ENCODE measurements around the gene CRADD.
"Not testable (repeated sequence)": the region's sequence is repeated elsewhere in the genome, so short reads cannot be mapped to it uniquely, and the experiment has no call there.

The CRADD gene

DNA sequence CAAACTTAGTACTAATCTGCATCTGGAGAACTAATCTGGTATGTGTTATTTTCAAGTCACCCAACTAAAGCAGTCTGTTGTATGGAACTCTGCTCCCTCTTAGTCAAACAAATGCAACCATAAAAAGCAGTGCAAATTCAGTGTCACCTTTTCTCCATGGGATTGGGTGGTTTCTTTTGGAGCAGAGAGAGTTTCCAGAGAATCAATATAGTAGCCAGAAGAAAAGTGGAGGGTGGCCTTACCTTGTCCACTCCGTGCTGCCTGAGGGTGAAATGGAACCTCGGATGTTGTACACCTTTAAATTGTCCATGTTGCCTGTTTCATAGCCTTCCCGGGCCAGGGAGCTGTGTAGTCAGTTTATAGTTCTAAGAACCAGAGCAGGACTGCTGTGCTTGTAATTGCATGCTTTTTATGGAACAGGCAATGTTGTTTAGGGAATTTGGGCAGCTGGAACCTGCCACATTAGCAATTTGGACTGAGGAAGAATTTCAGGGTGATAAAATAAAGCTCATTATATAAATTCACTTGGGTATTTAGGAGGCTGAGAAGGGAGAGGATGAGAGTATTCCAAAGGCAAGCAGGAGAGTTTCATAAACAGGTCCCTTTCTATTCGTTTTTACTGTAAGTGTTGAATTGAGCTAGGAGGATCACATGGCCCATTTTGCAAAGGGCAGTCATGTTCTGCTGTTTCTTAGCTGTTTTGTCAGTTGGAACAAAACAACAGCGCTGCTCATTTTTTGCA is 60.5 kb downstream of the CRADD start:
- DNase-seq (ENCODE audit: low spot score), result no peak

DNA sequence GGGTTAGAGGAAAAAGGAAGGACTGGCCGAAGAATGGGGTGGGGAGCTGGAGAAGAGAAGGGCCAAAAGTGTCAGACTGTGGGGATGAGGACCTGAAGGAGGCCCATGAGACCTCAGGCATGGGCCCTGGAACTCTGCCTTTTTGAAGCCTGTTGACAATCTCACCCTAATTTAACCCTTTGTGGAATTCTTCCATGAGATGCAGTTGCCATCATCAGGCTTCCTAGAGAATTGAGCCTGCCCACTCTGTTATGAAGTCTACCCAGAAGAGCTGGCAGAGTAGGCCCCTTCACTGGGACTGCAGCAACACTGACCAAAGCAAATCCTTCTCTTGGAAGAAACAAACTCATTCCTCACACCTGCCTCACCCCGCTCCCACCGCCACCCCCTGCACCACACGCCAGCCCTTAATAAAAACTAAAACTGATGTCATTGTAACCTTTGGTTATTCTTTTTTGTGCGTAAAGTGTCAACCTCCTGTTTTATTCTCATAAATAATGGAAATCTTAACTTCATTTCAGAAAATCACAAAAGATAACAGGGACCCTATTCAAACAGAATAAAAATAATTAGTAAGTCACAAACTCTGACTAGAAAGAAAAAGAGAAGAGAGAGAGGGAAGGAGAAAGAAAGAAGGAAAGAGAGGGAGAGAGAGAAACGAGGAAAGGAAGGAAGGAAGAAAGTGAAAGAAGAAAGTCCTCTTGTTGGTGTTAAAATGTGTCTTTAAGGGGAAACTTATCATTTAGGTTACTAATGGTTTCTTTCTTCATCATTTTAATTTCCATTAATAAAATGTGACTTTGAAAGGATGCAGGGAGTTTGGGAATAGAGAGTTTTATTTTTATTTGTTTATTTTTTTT is 61.3 kb downstream of the CRADD start:
- no peak for DNase-seq (ENCODE audit: low spot score)

DNA sequence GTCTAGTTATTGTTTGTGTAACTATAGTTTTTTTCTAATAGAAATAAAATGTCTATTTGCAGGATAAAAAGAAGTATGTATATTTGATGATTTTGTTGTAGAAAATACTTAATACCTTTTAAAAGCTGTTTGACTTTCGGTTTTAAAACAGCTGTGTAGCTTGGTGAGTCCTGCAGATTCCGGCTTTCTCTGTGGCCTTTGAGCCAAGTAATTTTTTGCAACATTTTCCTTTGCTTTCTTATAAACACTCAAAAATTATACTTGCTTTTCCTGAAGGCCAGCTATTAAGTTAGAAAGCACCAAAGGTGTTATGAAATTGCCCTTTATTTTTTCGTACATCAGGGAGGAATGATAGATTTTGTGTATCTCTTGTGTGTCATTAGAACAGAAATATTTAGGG is 63.6 kb downstream of the CRADD start:
- no peak for DNase-seq (ENCODE audit: low spot score)

DNA sequence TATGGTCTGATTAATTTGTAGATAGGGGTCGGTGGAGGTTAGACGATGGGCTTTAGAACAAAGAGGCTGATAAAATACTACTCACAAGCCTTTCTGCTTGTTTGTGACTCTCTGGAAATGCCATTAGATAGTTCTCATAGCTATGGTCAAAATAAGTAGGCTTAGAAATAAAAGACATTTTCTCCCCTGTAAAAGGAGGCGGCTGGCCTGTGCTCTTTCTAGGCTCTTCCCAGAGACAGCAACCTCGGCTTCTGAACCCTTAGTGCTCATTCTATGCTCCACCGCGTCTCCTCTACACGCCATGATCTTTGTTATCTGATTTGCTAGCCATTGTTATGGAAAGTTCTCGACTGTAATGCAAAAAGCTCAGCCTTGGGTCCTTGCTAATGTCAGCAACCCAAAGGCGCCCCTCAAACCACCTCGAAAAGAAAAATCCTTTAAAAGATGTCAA is 64.5 kb downstream of the CRADD start:
- DNase-seq (ENCODE audit: low spot score), result no peak

DNA sequence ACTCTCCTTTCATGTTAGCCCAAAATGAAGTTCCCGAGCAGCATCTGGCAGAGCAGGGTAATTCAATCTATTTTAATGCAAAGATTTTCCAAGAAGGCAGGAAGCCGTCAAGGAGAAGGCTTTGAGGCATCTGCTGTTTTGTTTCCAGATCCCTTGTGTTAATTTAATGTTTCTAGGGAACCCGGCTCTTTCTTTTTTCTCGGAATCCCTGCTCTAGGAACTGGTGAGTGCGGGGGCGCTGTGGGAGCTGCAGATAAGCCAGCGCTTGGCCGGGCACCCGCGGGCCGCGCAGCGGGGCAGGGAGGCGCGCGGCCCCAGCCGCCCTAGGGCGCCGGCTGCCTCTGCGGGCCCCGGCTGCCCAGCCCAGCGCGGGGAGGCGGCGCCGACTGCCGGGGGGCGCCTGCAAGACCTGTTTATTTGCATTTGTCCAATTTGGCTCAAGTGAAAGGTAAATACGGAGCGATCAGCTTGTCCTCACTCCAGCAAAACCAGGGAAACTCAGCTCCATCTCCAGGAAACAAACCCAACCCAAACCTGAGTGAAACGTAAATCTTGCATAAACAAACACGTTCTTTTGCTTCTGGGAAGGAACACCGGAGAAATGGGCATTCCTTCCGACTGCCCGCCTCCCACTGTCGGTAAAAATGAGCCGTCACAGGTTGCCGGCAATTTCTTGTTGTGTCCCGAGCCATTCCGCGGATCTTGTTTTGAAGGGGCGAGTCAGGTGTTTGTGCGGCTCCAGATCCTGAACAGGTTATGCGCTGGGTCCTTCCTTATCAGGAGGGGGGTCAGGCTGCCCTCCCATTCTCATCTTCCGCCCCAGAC is 65.1 kb downstream of the CRADD start:
- peak; percentile 84 for DNase-seq (ENCODE audit: low spot score)

DNA sequence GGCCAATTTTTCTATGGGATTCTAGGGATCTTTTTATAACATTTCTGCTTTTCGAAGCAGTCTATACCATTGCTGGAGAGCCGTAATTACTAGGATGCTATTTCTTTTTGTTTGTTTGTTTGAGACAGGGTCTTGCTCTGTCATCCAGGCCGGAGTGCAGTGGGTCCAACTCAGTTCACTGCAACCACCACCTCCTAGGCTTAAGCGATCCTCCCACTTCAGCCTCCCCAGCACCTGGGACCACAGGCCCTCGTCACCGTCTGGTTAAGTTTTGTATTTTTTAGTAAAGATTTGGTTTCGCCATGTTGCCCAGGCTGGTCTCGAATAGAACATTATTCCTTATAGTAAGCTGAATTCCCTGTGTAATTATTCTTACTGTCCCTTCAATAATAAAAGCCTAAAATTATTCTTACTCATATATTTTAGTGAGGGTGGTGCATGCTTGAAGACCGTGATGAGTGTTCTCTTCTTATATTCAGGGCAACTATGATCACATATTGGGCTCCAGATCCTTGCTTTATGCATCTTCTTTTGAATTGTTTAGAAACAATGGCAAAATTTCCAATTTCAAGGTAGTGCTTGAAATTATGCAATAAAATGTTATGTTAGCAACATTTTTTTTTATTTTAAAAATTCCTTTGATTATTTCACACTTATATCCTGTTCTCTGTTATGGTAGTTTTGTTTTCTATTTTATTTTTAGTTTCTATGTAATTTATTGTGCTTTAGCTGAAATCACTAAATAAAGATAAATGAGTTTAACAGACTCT is 66.2 kb downstream of the CRADD start:
- DNase-seq (ENCODE audit: low spot score), result no peak

DNA sequence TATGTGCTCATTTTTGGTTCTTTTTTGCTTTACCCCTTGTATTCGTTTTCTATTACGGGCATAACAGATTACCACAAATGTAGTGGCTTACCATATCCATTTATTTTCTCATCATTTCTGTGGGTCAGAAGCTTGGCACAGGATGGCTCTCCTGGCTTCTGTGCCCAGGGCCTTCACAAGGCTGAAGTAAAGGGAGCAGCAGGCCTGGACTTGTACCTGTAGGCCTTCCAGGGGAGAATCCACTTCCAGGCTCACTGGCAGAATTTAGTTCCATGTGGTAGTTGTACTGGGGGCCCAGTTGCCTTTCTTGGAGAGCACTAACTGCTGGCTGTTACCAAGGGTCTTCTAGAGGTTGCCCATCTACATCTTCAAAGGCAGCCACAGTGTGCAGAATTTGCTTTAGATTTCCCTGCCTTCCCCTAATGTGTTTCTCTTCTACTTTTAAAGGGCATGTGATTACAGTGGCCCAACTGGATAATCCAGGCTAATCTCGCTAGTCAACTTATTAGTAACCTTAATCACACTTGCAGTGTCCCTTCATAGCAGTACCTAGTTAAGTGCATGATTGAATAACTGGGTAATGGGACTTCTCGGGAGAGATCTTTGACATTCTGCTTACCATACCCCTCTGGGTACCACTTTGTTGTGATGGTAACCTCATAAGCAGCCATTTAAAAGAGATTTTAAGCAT is 67.0 kb downstream of the CRADD start:
- DNase-seq (ENCODE audit: low spot score), result no peak

DNA sequence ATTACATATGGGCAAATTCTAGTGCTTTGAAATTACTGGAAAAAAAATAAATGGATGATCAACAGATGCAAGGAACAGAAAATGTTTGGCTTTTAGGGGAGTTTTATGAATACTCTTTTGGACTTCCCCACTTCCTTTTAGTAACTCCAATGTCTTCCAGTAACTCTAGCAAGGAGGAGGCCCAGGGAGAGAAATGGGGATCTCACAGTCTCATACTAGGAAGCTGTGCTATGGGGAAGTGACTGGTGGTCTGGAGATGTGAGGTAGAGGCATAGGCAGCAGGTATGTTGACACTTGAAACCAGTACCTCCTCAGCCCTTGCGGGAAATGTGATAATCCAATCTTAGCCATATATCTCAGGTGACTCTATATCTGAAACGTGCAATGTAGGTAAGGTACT is 68.1 kb downstream of the CRADD start:
- DNase-seq (ENCODE audit: low spot score), result no peak

DNA sequence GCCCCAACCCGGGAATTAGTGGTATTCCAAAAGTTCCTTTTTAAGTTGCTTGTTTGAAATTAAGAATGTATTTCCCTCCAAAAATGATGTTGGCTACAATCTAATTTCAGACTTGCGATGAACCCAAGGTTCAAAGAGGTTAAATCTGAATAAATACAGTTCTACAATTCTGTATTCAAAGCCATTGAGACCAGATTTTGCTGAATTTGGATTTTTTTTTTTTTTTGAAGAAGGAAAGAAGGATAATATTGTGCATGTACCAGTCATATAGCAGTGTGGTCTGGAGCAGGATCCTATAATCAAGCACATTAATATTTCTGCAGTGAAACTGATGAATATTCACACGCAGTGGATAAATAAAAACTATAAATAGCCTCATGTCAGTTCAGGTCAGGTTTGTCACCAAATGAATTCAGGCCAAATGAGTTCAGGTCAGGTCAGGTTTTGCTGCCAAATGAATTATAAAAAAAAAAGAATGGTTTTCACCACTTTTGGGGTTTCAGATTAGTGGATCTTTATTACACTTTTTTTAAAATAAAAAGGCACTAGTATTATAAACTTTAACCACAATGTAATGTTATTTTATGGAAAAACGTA is 69.5 kb downstream of the CRADD start:
- DNase-seq (ENCODE audit: low spot score), result no peak

DNA sequence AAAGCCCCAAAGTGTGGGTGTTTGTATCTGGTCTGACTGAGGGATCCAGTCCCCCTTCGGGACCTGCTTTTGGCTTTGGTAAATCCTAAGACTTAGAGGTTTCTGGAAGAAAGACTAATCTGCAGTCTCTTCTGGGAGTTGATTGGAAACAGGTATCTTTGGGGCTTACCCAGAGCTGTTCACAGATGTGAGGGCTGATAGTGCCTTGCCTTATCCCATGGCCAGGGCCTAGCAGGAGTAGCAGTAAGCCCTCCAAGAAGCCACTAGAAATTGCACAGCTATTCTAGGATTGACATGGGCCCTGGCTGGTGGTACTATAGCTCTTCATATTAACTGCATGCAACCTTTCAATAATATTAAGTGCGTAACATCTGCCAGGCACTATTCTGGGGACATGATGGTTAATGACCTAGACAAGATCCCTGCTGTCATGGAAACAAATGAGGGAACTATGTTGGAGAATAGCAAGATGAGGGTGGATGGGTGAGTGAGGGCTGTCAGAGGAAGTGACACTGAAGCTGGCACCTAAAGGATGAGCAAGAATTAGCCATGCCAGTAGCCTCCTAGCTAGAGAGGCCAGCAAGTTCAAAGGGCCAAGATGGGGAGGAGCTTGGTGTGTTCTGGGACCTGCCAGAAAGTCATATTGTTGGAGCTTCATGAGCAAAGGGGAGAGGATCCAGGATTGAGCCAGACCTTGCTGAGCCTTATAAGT is 71.7 kb downstream of the CRADD start:
- DNase-seq (ENCODE audit: low spot score), result no peak

DNA sequence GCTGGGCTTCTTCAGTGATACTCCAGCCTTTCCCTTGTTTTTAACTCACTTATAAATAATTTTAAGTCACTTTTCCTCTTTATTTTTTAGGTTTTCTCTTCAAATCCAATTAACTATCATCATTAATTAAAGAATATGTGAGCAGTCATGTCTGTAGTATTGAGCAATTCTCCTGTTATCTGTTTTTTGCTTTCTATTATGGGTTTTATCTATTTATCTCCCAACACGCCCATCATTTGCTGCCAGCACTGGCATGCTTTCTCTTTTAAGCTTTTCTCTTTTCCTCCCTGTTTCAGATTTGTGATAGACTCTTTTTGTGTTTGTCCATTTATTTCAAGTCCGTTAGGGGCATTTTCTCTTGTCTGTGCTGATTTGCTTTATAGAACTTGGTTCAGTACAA is 72.3 kb downstream of the CRADD start:
- DNase-seq (ENCODE audit: low spot score), result no peak

DNA sequence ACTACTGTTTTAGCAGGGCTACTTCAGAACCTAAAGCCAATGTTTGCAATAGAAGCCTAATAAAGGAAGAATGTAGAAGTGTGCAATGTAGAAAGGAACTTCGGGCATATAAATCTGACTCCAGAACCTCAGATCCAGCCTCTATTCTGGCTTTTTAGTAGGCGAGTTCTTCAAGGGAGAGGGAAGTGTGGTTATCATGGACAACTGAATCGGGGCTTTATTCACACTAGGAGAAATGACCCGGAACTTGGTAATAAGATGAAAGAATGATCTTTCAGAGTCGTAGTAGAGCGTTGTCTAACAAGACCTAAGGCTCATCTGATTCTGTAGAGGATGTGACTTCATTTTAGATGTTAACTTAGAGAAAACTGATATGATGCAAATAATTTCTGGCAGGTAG is 72.9 kb downstream of the CRADD start:
- DNase-seq (ENCODE audit: low spot score), result no peak

DNA sequence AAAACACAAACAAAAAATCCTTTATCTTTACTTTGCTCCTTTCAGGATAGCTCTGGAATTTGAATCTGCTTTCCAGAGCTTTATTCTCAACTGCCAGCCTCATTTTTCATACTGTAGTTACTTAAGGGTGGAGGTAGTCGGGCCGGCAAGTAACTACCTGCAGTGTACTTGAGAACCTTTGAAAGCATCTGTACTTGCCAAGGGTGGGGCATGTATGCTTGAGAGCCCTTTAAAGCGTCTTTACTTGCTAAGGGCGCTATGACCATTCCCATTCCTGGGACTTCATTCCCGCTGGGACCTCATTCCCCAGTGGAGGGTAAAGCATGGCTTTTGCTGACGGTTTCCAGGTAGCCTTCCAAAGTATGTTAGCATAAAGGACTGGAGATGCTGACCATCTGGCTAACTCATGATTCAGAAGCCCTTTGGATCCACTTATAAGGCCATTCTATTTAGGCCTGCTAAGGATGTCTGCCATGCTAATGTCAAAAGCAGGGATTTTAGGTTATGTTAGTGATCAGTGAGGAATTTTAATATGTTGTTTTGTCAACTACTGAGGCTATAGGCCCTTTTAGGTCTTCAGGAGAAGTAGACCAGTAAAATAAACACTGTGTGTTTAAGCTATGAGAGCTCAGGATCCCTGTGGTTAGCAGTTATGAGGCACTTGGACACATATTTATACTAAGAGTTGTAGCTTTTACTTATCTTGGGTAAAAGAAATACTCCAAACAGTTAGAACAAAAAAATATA is 74.9 kb downstream of the CRADD start:
- no peak for DNase-seq (ENCODE audit: low spot score)

DNA sequence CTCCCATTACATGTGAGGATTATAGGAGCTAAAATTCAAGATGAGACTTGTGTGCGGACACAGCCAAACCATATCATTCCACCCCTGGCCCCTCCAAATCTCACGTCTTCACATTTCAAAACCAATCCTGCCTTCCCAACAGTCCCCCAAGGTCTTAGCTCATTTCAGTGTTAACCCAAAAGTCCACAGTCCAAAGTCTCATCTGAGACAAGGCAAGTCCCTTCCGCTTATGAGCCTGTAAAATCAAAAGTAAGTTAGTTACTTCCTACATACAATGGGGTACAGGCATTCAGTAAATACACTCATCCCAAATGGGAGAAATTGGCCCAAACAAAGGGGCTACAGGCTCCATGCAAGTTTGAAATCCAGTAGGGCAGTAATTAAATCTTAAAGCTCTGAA is 76.1 kb downstream of the CRADD start:
- DNase-seq (ENCODE audit: low spot score), result no peak

DNA sequence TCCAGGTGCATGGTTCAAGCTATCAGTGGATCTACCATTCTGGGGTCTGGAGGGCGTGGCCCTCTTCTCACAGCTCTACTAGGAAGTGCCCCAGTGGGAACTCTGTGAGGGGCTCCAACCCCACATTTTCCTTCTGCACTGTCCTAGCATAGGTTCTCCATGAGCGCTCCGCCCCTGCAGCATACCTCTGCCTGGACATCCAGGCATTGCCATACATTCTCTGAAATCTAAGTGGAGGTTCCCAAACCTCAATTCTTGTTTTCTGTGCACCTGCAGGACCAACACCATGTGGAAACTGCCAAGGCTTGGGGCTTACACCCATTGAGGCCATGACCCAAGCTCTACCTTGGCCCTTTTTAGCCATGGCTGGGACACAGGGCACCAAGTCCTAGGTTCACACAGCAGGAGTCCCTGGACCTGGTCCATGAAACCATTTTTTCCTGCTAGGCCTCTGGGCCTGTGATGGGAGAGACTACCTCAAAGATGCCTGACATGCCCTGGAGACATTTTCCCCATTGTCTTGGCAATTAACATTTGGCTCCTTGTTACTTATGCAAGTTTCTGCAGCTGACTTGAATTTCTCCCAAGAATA is 76.8 kb downstream of the CRADD start:
- no peak for DNase-seq (ENCODE audit: low spot score)

DNA sequence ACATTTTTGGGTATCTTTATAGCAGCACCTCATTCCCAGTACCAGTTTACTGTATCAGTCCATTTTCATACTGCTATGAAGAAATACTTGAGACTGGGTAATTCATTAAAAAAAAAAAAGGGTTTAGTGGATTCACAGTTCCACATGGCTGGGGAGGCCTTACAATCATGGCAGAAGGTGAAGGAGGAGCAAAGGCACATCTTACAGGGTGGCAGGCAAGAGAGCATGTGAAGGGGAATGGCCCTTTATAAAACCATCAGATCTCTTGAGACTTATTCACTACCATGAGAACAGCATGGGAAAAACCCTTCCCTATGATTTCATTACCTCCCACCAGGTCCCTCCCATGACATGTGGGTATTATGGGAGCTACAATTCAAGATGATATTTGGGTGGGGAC is 77.7 kb downstream of the CRADD start:
- DNase-seq (ENCODE audit: low spot score), result not testable (repeated sequence)

DNA sequence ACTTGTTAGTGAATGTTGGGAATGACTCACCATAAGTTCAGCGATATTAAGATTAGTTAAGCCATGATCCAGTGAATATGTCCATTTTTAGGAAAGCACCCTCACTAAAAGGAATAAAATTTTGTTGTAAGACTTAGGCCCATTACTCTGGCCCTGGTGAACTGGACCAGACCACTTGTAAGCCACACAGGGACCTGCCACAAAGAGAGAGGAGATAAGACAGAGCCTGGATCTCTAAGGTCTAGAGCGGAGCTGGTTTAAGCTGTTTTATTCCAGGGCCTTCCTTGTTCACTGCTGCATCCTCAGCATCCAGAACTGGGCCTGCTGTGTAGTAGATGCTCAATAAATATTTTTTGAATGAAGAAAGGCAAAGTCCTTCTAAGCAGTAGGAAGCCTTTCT is 79.1 kb downstream of the CRADD start:
- DNase-seq (ENCODE audit: low spot score), result no peak

DNA sequence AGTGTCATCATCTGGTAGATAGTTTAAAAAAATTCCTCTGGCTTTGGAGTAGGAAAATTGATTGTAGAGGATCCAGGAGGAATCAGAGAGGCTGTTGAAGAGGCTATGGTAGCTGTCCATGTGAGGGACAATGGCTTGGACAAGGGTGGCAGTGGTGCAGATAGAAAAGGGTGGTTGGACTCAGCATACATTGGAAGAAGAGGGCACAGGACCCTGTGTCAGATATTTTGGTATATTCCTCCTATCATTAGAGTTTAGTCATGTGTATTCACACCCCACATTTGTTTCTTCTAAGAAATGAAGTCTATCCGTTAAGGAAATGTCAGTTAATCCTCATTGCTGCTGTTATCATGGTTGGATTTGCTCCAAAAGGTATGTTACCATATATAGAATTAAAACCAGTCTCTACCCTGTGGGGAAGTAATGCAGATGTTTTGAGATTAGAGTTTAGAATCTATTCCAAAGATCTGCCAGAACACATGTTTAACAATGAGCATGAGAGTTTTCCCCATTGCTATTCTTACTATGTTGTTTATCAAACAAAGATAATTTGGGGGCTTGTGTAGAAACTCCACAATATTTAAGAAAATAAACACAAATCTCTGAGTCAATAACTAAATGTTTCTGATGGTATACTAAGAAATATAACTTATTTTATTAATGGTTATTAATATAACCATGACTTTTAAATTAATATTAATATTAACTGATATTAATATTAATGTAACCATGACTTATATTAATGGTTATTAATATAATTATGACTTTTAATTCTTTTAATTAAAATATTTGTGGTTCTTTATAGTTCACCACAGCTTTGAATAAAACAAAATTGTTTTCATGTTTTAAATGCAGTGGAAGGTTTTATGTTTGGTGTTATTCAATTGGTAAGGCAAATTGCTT is 80.9 kb downstream of the CRADD start:
- DNase-seq (ENCODE audit: low spot score), result no peak

All from CD4-positive, alpha-beta T cell treated with Interleukin-2 at 100 ng/mL for 4 hours (primary cell).